ENCODE measurements around the gene COG5.

- TF ChIP-seq, protein P1, sequence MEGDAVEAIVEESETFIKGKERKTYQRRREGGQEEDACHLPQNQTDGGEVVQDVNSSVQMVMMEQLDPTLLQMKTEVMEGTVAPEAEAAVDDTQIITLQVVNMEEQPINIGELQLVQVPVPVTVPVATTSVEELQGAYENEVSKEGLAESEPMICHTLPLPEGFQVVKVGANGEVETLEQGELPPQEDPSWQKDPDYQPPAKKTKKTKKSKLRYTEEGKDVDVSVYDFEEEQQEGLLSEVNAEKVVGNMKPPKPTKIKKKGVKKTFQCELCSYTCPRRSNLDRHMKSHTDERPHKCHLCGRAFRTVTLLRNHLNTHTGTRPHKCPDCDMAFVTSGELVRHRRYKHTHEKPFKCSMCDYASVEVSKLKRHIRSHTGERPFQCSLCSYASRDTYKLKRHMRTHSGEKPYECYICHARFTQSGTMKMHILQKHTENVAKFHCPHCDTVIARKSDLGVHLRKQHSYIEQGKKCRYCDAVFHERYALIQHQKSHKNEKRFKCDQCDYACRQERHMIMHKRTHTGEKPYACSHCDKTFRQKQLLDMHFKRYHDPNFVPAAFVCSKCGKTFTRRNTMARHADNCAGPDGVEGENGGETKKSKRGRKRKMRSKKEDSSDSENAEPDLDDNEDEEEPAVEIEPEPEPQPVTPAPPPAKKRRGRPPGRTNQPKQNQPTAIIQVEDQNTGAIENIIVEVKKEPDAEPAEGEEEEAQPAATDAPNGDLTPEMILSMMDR (IDR thresholded peaks at IDR 0.05) = no peak
- TF ChIP-seq POLR2A (IDR thresholded peaks at IDR 0.05) = no peak
Observed at GRCh38 chr7:107394831-107395230, 168.9 kb downstream of the COG5 start.

Measured in heart left ventricle (tissue), 13 donors.